ENCODE results near the gene CACNB3.
"Not testable (repeated sequence)": the region's sequence is repeated elsewhere in the genome, so short reads cannot be mapped to it uniquely, and the experiment has no call there.

CACNB3 gene

DNA sequence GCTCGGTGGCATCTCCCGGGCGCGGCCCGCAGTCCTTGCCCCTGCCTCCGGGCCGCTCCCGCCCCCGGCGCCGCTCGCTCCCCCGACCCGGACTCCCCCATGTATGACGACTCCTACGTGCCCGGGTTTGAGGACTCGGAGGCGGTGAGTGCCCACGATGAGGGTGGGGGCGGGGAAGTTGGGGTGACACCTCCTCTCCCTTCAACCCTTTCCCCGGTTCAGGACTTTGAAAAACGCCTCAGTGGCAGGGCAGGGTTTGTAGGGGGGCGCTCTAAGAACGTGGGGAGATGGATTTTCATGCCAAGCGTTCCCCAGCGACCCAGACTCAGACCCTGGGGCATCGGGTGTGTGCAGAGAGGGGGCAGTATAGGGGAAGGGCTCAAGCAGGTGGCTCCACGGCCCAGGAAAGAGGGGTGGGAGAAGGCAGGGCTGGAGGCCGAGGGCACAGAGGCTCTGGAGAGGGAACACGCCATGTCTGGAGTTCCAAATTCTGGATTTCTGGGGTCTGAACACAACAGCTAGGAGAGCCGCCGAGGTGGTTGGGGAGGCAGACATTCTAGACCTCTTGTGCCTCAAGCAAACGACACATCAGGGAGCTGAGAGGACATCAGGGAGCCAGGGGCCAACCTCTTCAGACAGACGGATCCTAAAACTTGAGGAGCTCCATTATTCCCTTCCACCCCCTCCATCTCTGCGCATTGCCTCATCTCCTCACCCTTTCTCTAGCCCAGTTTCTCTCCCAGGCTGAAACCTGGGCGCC lies 715 bp downstream of the CACNB3 start:
- no peak for DNase-seq (ENCODE audit: low spot score)

DNA sequence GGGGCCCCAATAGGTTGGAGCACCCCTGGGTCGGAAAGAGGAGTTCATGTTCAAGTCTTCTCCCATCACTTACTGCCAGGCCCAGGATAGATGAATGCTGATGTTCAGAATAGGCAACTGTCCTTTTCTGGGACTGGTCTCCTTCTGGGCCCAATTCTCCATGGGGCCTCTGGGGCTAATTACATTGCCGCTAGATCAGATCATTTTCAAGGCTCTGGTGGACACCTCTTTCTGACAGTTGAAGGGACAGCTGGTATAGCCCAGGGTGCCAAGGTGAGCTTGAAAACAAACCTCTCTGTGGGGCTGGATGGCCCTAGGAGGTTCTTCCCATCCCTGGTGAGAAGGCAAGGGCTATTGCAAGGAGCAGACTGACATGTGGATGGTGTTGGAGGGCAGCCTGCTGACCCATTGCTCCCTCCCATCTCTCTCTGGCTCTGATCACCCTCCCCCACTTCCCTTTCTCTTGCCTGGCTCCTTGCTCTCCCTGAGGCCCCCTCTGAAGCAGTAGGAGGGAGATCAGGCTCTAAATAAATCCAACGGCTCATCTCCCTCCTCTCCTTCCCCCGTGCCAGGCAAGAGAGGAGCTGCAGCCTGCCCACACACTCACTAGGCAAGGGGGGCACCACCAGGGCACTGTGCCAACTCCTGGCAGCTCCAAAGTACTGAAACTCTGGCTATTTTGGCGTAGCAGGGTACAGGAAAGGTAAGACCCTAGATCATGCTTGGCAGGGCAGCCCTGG lies 1.9 kb downstream of the CACNB3 start:
- no peak for DNase-seq (ENCODE audit: low spot score)

DNA sequence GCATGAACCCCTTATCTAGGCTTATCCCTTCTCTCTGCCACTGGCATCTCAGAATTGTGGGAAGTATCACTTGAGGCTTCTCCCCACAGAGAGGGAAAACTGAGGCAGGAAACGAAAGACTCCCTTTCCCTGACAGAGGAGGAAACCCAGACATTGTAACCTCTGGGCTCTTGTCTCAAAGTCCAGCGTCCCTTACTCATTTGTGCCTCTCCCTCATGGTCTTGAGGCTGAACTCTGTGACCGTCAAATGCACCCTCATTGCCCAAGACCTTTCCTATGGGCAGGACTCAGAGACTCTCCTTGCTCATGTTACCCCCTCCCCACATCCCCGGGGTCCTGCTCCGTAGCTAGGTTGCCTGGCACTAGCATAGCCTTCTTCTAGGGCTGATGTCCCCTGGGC lies 3.8 kb downstream of the CACNB3 start:
- no peak for DNase-seq (ENCODE audit: low spot score)

DNA sequence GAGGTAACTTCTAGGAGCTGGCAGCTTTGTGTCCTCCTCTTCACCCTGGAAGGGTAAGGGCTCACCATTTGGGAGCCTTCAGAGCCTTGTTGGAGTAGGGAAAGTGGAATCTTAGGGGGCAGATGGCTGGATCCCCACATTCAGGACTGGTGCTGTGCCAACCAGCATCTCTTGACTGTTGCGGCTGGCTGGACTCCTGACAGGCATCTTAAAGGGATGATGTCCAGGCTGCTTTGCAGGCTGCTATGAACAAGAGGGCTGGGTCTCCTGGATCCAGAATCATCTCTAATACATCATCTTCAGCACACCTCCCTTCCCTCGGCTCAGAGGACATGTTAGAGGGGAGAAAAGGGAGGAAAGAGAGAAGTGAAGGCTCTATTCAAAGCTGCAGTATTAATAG lies 4.4 kb downstream of the CACNB3 start:
- DNase-seq (ENCODE audit: low spot score), result no peak

DNA sequence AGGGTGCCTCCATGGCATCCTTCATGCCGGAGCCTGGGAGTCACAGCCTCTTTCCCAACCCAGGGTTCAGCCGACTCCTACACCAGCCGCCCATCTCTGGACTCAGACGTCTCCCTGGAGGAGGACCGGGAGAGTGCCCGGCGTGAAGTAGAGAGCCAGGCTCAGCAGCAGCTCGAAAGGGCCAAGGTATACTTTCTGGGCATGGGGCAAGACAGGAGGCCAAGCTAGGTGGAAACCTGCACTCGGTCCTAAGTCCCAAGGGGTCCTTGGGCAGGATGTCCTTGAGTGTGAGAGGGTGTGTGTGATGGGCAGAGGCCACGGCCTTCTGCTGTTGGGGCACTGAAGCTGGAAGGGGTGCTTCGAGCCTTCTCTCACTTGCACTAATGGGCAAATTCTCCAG lies 5.0 kb downstream of the CACNB3 start:
- no peak for DNase-seq (ENCODE audit: low spot score)

DNA sequence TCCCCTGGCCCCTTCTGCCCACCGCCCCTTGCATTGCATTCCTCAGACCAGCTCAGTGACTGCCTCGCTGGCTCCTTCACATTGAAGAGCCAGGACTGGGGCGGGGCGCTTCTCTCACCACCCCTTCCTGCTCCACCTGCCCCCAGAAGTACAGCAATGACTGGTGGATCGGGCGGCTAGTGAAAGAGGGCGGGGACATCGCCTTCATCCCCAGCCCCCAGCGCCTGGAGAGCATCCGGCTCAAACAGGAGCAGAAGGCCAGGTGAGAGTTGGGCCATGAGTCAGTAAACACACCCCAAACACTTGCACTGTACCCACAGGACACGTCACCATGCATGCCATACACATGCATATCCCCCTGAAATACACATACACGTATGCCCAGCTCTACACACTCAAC lies 5.8 kb downstream of the CACNB3 start:
- no peak for DNase-seq (ENCODE audit: low spot score)

DNA sequence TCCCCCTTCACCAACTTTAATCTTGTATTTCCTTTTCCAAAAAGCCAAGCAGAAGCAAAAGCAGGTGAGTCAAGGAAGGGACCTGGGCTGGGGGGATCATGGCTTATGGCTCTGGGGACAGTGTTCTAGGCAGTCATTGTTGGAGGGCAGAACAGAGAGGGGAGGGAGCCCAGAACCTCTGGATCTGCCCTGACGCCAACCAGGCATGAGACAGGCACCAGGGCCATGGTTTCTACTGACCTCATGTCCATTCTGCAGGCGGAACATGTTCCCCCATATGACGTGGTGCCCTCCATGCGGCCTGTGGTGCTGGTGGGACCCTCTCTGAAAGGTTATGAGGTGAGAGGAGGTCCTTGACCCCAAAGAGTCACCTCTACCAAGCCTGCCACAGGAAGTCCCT lies 6.6 kb downstream of the CACNB3 start:
- no peak for DNase-seq (ENCODE audit: low spot score)

DNA sequence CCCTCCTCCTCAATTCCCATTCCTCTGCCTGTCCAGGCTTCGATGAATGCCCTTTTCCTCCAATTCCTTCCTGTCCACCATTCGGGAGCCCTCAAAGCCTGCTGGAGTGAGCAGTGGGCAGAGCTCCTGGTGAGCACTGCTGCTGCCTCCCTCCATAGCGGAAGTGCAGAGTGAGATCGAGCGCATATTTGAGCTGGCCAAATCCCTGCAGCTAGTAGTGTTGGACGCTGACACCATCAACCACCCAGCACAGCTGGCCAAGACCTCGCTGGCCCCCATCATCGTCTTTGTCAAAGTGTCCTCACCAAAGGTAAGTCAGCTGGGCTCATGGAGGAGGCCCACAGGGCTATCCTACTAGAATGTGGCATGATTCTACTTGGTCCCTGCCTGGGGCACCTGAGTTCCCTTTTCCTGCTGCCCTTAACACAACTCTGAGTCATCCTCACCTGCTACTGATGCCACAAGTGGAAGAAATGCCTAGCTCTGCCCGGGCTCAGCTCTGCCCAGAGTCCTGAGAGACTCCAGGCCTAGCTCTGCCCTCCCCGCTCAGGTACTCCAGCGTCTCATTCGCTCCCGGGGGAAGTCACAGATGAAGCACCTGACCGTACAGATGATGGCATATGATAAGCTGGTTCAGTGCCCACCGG lies 8.0 kb downstream of the CACNB3 start:
- no peak for DNase-seq (ENCODE audit: low spot score)

DNA sequence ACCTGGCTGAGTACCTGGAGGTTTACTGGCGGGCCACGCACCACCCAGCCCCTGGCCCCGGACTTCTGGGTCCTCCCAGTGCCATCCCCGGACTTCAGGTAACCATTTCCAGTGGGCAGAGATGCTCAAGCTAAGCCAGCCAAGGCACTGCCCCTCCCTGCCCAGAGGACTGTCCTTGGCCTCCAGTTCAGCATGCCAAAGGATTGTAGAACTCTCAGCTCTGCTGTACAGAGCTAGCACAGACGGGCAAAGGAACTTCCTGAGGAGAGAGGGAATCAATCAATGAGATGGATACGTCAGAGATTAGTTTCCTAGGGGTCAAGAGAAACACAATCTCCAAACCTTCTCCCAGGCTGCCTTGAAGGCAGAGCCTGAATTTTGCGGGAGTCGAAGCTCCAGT lies 8.7 kb downstream of the CACNB3 start:
- no peak for DNase-seq (ENCODE audit: low spot score)

DNA sequence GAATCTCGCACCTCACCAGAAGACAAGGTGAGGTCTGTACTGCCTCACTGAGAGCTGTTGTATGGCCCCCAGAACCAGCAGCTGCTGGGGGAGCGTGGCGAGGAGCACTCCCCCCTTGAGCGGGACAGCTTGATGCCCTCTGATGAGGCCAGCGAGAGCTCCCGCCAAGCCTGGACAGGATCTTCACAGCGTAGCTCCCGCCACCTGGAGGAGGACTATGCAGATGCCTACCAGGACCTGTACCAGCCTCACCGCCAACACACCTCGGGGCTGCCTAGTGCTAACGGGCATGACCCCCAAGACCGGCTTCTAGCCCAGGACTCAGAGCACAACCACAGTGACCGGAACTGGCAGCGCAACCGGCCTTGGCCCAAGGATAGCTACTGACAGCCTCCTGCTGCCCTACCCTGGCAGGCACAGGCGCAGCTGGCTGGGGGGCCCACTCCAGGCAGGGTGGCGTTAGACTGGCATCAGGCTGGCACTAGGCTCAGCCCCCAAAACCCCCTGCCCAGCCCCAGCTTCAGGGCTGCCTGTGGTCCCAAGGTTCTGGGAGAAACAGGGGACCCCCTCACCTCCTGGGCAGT lies 9.3 kb downstream of the CACNB3 start:
- no peak for DNase-seq (ENCODE audit: low spot score)

DNA sequence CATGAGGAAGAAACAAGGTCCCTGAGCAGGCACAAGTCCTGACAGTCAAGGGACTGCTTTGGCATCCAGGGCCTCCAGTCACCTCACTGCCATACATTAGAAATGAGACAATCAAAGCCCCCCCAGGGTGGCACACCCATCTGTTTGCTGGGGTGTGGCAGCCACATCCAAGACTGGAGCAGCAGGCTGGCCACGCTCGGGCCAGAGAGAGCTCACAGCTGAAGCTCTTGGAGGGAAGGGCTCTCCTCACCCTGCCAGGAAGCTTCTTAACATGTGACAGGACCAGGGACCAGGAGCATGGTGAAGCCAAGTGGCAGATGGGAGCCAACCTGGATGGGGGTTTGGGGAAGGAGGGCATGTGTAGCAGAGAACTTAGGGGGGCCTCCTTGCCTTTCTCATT lies 10.0 kb downstream of the CACNB3 start:
- DNase-seq (ENCODE audit: low spot score), result no peak

DNA sequence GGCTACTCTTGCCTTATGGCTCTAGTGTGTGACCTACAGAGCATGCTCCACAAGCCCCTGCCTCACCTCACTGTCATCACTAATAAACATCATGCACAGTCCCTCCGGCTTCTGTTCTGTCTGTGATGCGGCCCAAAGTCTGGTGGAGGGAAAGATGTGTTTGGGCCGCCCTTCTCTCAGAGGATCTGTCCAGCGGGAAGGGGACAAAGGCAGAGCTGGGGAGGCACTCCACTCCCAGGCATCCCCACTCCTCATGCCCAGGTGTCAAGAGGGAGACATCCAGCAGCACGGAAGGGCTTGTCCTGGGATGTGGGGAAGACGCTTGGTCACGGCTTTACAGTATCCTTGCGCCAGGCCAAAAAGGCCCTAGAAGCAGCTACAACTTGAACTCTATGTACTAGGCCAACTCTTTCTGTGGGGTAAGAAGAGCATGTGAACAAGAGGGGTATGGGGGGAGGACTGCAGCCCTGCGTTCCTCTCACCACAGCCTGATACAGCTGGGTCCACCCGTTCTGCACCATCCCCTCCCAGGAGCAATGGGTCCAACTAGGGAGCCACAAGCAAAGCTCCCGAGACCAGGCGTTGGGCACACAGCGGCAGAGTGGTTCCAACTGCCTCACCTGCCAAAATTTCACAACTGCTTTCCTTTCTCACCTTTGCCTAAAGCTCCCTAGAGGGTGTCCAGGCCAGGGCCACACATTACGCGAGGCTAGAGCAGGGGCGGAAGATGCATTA lies 10.7 kb downstream of the CACNB3 start:
- DNase-seq (ENCODE audit: low spot score), result no peak

DNA sequence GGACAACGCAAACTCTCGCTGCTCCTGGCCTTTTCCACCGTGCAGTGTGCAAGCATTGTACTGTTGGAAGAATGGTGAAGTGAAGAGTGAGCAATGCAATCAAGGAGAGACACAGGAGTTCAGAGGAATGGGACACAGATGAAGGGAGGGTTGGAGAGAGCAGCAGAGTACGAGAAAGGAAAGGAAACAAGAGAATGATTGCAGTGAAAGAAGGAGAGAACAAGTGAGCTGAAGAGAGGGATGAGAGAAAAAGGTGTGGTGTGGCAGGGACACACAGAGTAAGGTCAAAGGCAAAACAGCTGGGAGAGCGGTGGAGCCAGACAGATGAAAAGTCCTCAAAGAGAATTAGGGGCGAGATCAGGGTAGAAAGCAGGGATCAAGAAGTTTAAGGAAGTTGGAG lies 13.0 kb downstream of the CACNB3 start:
- DNase-seq (ENCODE audit: low spot score), result no peak

DNA sequence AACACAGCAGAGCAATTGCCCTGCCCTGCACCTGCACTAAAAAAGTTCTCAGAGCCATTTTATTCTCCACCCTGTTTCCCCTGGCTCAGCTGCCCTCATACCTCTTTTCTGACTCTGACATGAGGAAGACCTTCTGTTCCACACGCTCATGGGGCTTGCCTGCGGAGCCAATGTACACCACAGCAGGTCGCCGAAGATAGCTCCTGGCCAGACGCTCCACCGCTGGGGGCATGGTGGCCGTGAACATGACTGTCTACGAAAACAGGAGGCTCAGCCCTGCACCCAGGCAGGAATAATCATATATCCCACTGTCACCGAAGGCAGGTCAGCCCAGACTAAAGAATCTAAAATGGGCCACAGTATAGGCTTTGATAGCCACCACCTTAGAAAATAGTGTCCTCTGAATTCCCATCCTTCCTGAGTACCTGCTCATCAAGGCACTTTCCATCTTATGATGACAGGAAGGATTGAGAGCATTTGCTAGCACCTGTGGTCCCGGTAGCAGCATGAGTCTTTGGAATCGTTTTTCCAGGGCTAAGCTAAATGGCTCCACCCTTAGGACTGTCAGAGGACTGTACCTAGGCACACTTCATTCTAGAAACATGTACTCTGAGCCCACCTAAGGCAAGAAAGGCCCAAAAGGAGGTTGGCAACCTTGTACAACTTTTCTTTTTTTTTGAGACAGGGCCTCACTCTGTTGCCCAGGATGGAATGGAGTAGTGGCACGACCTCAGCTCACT lies 14.2 kb downstream of the CACNB3 start:
- no peak for DNase-seq (ENCODE audit: low spot score)

DNA sequence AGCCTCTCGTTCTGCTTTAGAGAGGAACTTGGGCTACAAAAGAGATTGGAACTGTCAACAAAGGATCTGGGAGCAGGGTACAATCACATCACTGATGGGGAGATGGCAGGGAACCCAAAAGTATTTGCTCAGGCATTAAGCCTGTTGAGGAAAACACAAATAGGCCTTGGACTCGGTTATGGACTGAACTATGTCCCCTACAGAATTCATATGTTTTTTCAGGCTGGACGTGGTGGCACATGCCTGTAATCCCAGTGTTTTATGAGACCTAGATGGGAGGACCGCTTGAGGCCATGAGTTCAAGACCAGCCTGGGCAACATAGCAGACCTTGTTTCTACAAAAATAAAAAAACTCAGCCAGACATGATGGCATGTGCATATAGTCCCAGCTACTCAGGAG lies 19.8 kb downstream of the CACNB3 start:
- DNase-seq (ENCODE audit: low spot score), result no peak

DNA sequence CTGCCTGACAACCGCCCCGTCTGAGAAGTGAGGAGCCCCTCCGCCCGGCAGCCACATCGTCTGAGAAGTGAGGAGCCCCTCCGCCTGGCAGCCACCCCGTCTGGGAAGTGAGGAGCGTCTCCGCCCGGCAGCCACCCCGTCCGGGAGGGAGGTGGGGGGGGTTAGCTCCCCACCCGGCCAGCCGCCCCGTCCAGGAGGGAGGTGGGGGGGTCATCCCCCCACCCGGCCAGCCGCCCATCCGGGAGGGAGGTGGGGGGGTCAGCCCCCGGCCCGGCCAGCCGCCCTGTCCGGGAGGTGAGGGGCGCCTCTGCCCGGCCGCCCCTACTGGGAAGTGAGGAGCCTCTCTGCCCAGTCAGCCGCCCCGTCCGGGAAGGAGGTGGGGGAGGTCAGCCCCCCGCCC lies 23.7 kb downstream of the CACNB3 start:
- DNase-seq (ENCODE audit: low spot score), result not testable (repeated sequence)

DNA sequence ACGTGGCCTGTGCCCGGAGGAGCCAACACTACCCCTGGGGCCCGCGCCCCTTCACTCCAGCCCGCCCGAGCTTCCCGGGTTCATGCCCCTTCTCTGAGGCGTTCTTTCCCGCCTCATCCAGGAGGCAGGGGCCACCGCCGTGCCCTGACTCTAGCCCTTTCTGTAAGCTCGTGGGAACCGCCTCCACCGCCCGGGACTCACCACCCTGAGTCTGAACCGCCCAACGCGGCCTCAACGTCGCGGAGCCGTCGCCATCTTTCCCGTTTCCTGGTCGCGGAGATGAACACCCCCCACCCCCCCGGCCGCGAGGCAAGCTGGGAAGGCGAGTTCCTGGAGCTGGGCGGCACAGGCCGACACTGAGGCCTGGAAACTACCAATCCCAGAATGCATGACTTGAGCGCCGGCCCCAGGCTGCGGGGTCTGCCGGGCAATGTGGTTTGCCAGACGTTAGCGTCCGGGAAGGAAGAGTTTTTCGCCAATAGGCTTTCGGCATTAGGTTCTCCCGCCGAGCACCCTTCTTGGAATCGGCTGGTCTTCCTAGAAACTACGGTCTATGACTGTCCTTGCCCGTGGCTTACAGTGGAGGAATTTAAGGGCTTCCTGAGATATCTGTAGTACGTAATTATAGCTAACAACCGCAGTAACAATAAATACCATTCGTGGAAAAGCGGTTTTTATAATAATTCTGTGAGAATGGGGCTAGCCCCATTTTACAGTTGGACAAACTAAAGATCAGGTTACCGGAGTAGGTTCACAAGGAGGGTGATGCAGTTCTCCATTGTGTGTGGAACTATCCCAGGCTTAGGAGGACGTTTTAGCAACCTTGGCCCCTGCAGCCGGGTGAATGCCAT lies 33.8 kb downstream of the CACNB3 start, which contains the start of gene DDX23:
Gene DDX23, minus strand, starts transcription at position 281 of the 851 bp plus-strand sequence. CDS start 6,381 bp downstream, outside the sequence.
- DNase-seq (ENCODE audit: low spot score), result peak; percentile 97

DNA sequence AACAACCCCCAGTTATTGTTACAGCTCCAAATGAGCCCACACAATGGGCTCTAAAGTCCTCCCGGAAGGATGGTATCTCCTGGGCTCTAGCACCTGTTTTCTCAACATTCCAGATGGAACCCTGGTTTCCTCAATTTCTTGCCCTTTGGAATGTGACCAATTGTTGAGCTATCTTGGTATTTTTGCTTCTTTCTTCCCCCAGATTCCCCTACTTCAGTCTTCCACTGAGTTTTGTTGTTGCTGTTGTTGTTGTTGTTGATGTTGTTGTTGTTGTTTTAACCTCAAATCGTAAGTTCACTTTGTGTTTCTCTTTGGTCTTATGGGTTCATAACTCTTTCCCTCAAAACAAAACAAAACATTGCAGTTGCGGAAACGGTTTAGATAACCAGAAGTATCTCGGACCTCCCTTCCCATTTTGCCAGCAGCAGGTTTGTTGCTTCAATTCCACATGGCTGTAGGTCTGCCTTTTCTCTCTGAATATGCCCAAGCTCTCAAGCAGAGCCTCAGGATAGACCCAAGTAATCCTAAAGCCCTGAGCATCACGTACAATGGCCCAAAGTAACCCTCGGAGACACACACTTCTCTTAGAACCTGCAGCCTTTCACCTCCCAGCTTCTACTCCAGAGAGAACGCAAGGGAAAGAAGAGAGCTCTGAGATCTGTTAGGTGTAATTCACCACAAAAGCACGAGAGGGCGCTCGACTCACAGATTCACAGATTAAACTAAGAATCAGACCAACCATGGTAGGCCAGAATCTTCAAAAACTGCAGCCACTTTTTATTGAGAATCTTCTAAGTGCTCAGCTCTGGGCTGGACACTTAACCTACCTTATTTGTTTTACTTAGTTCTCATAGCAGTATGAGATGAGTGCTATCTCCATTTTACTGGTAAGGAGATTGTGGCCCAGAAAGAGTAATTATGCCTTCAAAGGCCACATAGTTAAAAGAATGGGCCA lies 34.7 kb downstream of the CACNB3 start:
- DNase-seq (ENCODE audit: low spot score), result peak; percentile 89

DNA sequence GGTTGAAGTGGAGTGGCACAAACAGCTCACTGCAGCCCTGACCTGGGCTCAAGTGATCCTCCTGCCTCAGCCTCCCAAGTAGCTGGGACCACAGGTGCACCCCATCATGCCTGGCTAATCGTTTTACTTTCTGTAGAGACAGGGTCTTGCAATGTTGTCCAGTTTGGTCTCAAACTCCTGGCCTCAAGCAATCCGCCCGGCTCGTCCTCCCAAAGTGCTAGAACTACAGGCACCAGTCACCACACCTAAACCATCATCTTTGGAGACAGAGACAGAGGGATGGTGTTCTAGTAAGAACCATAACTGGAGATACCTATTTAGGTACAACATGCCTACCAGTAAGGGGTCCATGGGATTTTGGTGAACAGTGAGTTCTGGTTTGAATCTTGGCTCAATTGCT lies 36.2 kb downstream of the CACNB3 start:
- no peak for DNase-seq (ENCODE audit: low spot score)
